Sciatic nerve (tissue), 2 donors: ENCODE results near the gene ARHGAP15. TPM values are rescaled to one million over a fixed set of nuclear protein-coding genes. Genes with fewer than 3 reads are reported as not detected.

Experiments
- ATAC-seq: fragments of 200-7000 bp; cut with Tn5 transposase; one replicate; pipeline ENCODE4 v1.9.1; 2020; ENCODE audit warnings: mild to moderate bottlenecking, moderate library complexity
- DNase-seq: peaks from one replicate; pipeline ENCODE4 v3.0.0-alpha.2; 2020; ENCODE audit warnings: low spot score
- intact Hi-C: fragments of 100-400 bp; cut with DNase I; formaldehyde crosslinking; loops from one replicate; pipeline ENCODE4 v1.14.2; 2022
- total RNA-seq: library from RNA; stranded (reverse); fragmentation: NEBNext Ultra II Directional; extraction: Animal tissue kit (Norgen Biotek cat#: 25700); gene quantifications from one replicate; pipeline ENCODE4 v1.2.1, GENCODE V29; 2021
- donor health status: DM: no; HTN: no; CAD: no.
- donor health status: DM: no; HTN: no; CAD: no.

The ARHGAP15 gene
- total RNA-seq, 1 donor from 2014 or later: 119 TPM

- DNase-seq: no peak
- no peak for ATAC-seq
- intact Hi-C loops: no loop called here
These were observed 599.3 kb downstream of the ARHGAP15 start for GRCh38 chr2:143728498-143728897.

- DNase-seq (no peak), ATAC-seq (no peak)
- intact Hi-C loops: no loop called here
These were observed 600.1 kb downstream of the ARHGAP15 start for GRCh38 chr2:143729296-143729814.

GRCh38 chr2:143730155-143730952 lies 601.1 kb downstream of the ARHGAP15 start:
- intact Hi-C loops: no loop called here
- ATAC-seq: no peak

GRCh38 chr2:143730953-143731260 lies 601.7 kb downstream of the ARHGAP15 start:
- intact Hi-C loops: no loop called here
- ATAC-seq (no peak), DNase-seq (no peak)

More at GRCh38 chr2:143730155-143730952, 601.1 kb downstream of the ARHGAP15 start:
- DNase-seq: no peak

- no peak for DNase-seq
- intact Hi-C loops: no loop called here
- ATAC-seq: no peak
These were observed 602.9 kb downstream of the ARHGAP15 start for GRCh38 chr2:143732076-143732475.

GRCh38 chr2:143732871-143733270 lies 603.7 kb downstream of the ARHGAP15 start:
- ATAC-seq: no peak
- intact Hi-C loops: no loop called here
- no peak for DNase-seq

- intact Hi-C loops: no loop called here
- ATAC-seq (no peak), DNase-seq (no peak)
These were observed 605.3 kb downstream of the ARHGAP15 start for GRCh38 chr2:143734507-143734906.

- intact Hi-C loops: no loop called here
- DNase-seq (no peak), ATAC-seq (no peak)
These were observed 607.7 kb downstream of the ARHGAP15 start for GRCh38 chr2:143736904-143737303.

GRCh38 chr2:143740431-143740830 lies 611.2 kb downstream of the ARHGAP15 start:
- intact Hi-C loops: no loop called here
- DNase-seq (no peak), ATAC-seq (no peak)

GRCh38 chr2:143741205-143741604 lies 612.0 kb downstream of the ARHGAP15 start:
- ATAC-seq (no peak), DNase-seq (no peak)
- intact Hi-C loops: no loop called here

GRCh38 chr2:143742581-143742980 lies 613.4 kb downstream of the ARHGAP15 start:
- intact Hi-C loops: no loop called here
- DNase-seq (no peak), ATAC-seq (no peak)

- intact Hi-C loops: no loop called here
- ATAC-seq (no peak), DNase-seq (no peak)
These were observed 614.9 kb downstream of the ARHGAP15 start for GRCh38 chr2:143744114-143744513.

- no peak for DNase-seq
- intact Hi-C loops: no loop called here
- ATAC-seq: no peak
These were observed 615.8 kb downstream of the ARHGAP15 start for GRCh38 chr2:143745060-143745459.

- DNase-seq (no peak), ATAC-seq (no peak)
- intact Hi-C loops: no loop called here
These were observed 625.5 kb downstream of the ARHGAP15 start for GRCh38 chr2:143754742-143755141.

- no peak for DNase-seq
- no peak for ATAC-seq
- intact Hi-C loops: no loop called here
These were observed 629.6 kb downstream of the ARHGAP15 start for GRCh38 chr2:143758629-143759330.

GRCh38 chr2:143759455-143759854 lies 630.2 kb downstream of the ARHGAP15 start:
- ATAC-seq (no peak), DNase-seq (no peak)
- intact Hi-C loops: no loop called here

GRCh38 chr2:143762176-143762928 lies 633.1 kb downstream of the ARHGAP15 start:
- ATAC-seq (no peak), DNase-seq (no peak)
- intact Hi-C loops: loop anchor here (10.0 kb wide), 1 partner anchor 488 kb away; no protein-coding TSS in a partner anchor

GRCh38 chr2:143764261-143764660 lies 635.0 kb downstream of the ARHGAP15 start:
- DNase-seq (no peak), ATAC-seq (no peak)
- intact Hi-C loops: loop anchor here (10.0 kb wide), 1 partner anchor 489 kb away; no protein-coding TSS in a partner anchor

GRCh38 chr2:143764706-143765105 lies 635.5 kb downstream of the ARHGAP15 start:
- DNase-seq (no peak), ATAC-seq (no peak)
- intact Hi-C loops: loop anchor here (10.0 kb wide), 1 partner anchor 490 kb away; no protein-coding TSS in a partner anchor
